ENCODE measurements around the gene EFNA5.

Gene EFNA5

DNA sequence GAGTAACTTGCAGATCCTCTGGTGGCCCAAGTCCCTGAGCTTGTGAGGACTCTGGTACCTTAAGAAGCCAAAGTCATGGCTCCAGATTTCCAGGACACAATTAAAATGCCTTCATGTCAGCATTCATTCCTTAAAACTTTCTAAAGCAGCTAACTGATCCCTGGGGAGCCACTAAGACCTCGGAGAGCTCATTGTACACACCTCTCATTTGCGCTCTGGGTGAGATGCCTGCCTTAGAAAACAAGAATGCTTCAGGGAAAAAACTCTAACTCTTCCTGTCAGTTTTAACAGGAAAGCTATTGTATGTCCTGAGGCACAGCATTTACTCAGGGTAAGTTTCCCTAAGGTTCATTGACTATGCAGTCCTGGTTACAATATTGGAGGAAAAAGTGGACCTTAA is 285.0 kb downstream of the EFNA5 start:
- DNase-seq: no peak

DNA sequence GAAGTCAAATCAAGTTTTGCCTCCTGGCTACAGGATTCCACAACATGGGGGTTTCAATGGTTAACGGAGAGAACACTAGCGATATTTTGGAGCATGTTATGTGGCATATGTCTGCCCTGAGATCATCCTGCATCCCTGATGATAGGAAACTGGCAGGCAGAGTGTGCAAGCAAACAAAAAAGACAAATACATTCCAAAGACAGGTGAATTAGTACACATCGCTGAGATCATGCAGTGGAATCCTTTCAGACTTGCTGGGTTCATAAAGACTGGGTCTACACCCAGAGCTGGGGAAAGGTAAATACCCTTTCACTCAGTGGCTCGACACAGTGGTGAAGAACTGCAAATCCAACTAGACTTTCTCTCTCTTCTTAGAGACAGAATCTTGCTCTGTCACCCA is 286.5 kb downstream of the EFNA5 start:
- DNase-seq: no peak

DNA sequence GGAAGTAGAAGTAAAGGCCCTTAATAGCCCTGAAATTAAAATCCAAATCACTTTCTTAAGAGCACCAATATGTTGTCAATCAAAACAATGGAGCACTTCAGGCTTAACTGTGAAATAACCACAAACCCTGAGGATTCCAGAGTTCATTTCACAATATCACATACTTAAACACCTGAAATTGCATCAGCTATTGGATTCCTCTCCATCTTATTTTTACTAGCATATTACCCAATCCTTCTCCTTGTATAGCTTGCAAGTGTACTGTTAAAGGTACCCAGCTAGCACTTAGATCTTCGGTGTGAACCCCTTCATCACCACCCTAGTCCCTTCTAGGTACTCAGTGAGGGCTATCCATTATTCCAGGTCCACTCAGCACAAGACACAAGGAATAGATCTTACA is 287.3 kb downstream of the EFNA5 start:
- no peak for DNase-seq

DNA sequence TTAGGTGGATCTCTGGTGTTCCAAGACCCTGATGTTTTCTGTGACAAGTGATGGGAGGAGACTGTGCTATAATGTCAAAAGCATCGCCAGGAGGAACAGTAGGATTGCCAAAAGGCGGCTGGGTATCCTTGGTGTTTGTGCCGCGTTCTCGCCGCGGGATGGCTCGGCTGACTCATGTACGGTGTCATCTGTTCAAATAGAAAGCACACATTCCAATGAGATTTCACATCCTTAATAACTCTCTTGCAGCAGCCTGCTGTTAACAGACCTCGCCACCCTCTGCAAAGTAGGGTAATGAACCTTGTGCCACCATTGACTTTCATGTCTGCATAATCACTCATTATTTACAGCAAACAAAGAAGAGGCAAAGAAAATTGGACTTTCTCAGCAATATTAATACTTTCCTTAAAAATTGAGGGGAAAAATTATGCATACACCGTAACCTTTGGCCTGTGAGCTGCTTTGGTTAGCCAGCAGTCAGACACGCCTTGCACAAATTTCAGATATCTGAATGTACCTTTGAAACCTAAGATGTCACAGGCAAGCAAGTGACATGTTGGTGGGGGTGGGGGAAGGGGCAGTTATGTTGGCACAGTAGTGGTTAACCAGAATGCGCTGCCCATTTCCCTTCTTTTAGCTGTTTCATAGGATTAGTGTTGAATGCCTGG is 289.4 kb downstream of the EFNA5 start:
- no peak for DNase-seq

DNA sequence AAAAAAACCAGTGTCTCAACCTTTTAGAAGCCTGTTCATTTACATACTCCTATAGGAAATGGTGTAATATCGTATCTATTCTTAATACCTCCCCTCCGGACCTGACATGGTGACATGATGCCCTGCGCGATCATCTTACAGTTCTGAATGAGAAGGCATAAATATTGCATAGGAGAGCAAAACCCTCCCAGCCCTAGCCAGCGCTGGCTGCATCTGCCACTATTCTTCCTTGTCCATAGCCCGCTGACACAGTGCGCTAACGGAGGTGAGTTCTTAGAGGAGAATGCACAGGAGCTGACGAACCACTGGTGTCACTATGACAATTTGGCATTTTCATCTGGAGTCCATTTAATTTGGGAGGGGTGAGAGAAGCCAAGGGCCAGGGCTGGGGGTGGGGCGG is 290.1 kb downstream of the EFNA5 start:
- no peak for DNase-seq

DNA sequence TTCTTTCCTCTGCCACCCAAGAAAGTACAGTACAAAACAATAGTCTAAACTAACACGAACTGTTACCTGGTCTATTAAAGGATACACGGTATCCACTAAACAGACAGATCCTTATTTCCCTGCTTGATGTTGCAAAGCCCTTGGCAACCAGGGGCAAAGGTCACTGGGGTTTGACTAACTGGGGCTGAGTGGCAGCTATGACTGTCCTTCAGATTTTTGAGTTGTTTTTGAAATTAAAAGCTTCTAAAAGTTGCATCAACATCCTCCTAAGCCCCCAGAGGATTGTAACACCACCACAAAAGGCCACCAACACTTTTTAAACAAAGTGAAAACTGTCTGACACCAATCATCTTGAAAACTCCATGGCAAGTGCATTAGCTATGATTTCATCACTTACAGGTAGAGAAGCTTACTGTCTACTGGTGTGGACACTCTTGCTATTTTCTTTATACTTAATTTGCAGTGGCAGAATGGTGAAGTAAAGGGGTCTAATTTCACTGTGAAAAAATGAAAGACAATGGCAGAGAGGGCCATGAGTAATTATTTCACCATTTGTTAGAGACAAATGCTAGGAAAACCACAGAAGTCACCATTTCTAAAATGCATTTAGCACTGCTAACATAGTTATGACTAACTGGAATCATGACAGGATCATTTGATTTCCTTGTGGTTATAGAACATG is 292.4 kb downstream of the EFNA5 start:
- no peak for DNase-seq

DNA sequence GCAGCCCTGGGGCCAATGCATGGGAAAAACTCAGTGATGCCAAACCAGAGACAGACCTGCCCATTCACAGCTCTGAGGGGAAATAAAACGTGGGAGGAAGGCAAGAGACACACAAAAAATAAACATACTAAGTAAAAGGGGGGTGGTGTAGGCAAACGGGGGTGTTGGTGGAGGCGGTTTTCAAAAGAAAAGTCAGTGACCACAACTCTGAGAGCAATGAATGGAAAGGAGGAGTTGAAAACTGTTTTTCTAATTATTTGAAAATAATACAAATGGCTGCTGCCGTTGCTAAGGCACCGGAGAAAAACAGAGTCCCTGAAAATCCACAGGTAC is 293.5 kb downstream of the EFNA5 start:
- DNase-seq: no peak

DNA sequence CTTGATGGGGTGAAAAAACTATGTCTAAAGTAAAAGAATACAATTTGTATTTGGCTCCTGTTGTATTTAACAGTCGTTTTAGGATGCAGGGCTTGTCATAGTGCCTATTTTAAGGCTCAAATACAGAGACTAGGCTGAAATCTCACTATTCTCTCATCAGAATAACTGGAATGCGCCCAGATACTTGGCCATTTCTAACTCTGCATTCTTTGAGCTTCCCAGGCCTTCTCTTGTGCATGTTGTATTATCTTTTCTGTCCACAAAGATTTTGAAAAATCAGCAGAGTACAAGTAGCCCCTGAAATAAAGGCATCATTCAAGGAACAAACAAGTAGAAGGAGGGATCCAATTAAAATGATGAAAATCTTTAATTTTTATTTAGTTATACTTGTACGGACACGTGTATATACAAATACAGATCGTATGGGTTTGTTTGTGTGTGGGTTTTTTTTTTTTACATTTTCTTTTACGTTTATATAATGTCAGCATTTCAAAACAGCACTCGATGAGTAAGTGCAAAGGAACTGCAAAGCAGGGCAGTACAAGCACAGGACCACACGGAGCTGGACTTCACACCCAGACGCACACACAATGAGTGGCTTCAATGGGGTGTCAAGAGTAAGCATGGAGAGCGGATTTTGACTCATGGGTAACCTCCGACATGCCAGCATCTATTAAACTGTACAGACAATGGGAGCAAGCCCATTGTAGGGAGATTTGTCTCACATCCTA is 294.0 kb downstream of the EFNA5 start:
- DNase-seq: no peak

DNA sequence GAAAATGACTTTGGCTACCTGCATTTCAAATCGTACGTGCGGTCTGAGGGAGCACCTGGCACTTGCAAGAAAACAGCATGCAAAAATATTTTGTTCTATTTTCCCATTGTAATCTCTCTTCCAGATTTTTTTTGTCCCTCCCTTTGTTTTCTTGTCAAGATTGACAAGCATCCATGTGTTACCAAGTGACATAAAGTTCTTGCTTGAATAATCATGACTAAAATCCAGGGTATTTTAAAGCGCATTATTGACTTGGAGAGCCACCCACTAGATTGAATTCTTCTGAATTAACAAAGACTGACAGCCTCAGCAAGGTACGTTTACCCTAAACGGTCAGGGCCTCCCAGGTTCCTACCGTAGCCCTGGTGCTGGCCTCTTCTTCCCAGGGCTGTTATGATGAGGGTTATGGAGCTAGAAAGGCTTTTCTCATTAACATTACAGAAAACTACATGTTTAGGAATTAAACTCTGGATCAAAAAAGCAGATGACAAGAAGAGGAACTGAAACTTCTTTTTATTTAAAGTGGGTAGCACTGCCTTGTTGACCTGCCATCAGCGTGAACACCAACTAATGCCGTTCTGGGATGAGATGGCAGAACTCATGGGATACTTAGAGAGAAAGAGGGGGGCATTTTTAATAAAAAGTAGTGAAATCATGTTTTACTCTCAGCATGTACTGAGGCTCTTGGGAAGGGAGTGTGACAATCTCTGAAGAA is 297.0 kb downstream of the EFNA5 start:
- DNase-seq: no peak

DNA sequence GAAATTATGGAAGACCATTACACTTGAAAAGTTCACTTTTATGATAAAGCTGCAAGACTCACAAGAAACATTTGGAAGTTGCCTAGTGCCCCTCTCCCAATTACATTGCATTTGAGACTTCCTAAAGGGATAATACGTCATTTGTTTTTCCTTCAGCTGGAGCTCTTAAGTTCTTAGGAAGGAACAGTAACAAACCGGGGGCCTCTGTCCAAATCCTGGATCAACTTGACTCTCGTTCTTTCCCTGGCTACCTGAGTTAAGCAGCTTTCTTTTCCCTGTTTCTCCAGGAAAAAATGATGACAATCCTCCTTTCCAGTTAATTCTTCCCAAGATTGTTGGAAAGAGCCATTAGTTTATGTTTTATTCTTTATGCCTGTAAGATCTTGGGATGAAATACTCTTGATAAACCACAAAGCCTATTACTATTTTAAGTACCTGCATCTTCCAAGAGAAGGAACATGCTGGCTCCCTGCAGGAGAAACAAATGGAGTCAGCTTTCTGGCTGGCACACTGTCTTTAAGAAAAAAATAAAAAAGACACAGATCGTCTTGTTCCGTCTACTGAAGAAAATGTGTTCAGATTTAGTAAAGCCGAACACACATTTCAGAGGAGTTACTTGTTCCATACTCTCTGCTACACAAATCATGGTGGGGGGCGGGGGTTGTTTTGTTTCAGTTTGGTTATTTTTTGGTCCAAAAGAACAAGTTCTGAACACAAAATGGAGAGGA is 297.9 kb downstream of the EFNA5 start:
- no peak for DNase-seq

DNA sequence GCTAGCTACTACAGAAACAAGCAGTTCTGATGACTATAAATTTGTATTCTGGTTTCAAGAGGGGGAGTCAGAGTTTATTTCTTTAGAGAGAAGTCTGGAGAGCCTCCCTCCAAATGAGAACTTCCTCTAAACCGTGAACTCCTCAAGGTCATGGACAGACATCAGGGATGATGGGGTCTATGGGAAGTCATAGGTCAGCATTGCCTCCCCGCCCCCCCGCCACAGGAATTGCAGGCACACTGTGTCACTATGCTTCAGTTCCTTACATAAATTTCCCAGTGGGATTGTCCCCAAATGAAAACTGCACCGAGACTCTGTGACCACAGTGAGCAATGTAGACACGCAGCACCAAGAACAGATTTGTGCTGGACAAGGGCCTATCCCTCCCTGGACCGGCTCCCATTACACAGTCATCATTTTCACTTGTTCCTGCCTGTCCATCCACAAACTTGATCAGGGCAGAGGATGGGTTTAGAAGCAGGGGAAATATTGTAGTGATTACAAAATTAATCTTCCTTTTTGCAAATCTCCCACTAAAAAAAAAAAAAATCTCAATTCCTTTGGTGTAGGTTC is 300.3 kb downstream of the EFNA5 start:
- no peak for DNase-seq

DNA sequence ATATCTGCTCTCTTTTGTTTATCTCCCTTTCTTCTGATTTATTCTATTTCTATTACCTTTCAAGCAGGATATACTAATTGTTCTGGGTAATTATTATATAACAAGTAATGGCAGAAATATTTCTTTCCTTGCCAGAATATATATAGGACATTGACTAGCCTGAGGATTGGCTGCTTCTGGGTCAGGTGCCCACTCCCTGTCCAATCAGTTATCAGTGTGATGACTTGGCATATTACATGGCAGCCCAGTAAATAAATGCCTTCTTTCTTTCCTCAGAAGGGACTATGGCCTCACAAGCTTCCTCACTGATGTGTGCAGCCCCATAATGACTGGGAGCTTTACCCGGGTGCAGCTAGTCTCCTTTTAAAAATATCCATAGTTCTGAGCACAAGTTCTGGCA is 301.1 kb downstream of the EFNA5 start:
- DNase-seq: no peak

DNA sequence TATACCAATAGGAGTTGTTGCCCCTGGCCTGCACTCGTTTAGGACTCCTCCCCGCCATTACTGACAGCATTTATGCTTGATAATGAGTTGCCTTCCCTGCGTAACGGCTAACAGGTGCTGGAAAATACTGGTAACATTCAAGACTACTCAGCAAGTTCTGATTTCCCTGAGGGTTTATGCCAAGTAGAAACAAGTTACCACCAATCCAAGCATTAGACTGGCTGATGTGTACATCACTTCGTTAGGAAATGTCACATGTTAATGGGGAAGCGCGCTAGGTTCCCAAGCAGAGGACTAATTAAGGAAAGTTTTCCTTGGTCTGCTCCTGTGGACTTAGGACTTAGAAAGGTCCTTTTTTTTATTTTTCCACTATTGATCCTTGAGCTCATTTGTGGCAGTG is 302.1 kb downstream of the EFNA5 start:
- DNase-seq: no peak

DNA sequence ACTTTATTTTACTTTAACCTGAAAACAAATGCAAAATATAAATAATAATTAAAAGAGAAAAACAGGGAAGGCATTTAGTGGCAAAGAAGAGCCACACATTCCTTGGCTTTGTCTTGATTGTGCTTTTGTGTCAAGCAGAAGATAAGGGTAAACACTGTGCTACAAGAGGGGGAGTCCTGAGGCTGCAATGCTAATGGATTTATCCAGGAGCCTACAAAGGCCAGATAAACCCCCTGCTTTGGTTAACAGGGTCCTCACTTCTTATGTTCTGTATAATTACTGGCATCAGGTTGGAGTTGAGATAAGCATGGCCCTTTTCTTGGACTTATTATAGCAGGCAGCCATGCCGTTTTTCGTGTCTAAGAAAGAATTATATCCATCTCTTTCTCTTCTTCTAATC is 302.8 kb downstream of the EFNA5 start:
- no peak for DNase-seq

DNA sequence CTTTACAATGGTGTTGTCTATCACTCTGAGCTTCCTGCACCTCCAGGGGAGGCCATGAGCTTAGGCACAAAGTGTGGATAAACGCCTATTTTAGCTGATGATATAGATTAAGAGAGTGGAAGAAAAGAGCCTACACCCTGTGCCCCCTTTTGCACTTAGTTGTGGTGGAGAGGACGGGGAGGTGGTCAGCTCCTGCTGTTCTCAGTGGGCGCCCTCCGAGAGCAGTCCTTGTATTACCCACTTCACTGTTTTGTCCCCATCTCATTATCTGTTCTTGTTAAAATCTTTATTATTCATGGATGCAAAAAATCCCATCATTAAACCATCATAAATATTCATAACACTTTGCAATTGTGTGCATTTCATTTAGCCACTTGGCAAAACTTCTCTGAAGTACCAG is 303.3 kb downstream of the EFNA5 start:
- no peak for DNase-seq

DNA sequence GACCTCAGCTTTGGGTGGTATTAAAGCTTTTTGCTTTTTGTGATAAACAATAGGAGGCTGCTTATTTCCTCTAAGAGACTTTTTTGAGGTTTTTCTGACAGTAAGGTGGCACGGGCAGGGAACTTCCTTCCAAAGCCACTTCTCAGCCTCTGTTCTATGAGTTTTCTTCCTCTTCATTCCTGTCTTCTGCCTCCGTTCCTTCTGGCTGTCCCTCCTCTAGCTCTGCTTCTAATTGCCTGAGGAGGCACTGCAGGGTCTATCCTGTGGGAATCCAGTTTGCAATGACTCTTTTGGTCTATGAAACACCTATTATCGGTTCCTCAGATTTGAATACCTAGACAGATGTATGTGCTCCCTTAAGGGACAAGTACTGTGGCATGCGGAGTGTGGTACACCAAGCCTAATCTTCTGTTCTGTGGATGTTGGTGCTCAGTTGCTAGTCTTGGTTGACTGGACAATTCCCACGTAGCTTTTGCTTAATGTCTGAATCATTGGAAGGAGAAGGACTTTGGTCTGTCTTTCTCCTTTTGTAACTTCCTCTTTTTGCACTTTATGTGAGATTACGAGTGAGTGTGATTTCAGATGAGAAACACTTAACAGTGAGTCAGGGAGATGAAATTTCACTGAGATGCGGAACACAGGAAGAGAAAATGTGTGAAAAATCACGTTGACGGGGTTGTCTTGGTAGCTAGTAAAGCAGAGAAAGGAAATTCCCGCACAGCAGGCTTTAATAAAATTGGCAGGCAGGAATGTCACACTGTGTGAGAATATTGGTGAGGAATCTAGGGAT is 305.2 kb downstream of the EFNA5 start:
- DNase-seq: peak; percentile 80

DNA sequence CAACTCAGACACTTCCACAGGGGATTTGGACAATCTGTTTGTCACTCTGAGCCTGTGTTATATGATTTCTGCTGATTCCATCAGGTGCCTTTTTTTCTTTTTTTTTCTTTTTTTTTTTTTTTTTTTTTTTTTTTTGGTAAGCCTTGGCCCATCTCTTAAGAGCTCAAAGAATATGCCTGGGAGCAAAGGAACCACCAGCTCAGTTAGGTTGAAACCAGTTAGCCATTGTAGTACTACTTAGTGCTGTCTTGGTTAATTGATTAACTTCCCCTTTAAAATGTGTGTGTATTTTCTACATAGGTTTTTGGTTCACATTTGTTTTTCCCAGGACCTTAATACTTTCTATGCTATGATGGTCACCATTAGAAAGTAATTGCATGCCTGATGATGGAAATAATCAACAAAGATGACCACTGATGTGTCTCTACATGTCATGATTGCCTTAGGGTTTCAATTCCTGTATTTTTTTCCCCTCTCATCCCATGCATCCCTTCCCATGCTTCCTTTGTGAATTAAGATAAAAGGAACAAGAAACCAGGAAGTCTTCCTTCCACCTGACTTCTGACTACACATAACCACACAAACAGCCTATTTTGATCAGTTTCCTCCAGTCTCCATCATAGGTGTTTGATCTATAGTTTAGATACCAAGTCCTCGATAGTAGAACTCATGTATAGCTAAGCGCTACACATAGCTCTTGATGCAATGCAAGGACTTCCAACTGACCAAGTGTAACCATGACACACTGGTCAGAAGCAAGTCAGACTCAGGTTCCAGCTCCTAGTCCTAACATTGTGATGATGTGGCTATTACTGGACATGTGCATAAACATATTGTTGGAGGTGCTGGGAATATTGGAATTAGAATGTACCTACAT is 306.1 kb downstream of the EFNA5 start:
- no peak for DNase-seq

DNA sequence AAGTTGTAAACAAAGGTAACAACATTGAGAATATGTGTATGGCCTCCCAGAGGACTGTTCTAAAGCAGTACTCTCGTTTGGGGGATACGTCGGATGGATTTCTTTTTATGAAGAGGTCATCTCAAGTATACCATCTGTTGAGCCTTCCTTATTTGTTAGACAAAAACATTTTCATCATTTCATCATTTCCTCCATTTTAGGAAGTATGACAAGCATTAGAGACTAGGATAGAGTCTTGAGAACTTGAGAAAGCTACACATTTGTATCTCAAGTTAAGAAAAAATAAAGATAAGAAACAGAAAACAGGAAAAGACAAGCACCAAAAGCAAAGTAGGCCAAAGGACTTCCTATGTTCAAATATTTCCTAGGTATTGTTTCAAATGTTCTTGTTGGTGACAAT is 307.0 kb downstream of the EFNA5 start:
- DNase-seq: no peak

DNA sequence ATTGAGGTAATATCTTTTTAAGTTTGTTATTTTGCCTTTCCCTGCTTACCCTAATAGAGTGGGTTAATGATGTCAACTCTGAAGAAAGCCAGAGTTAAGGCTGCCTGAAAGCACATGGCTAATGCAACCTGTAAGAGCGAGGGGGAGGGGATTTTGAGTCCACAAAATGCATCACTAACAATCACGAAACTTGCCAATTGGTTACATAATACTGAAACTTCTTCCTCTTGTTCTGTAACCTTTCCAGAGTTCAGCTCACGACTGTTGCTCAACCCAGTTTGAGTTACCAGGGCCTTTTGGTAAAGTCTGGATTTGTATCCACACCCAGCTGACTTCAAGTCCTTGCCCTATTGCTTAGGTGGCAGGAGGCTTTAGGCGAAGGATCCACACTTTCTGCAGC is 308.8 kb downstream of the EFNA5 start:
- DNase-seq: peak; percentile 27

DNA sequence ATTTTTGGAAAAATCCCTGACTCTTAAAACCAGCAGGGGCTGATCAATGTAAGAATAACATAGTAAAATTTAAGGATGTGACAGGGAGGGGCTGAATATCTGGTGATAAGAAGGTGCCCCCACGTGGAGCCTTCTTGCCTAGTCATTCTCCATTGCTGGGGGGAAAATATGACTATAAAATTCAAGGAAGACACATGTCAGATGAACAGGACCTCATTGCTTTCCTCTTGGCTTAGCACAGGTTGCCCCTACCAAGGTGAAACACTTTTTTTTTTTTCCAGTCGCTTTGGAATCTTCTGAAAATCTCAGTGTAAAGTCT is 310.9 kb downstream of the EFNA5 start:
- DNase-seq: peak; percentile 85
